H1 (cell line): ENCODE measurements around the gene KLHL29. TPM values are rescaled to one million over a fixed set of nuclear protein-coding genes. Genes with fewer than 3 reads are reported as not detected.

Source experiments
- BACH1 ChIP-seq: IDR thresholded peaks from 2 replicates; pipeline ENCODE4 v1.6.1; 2012; ENCODE audit warnings: low read length, improper control_type of control experiment
- CBX5 ChIP-seq: fragments of 300-800, 300-1000 bp; sonication (generic); IDR thresholded peaks from 2 replicates; pipeline ENCODE4 v1.7.1; 2016; ENCODE audit warnings: antibody characterized with exemption, low read length, low read depth
- JUND ChIP-seq: IDR thresholded peaks from 2 replicates; pipeline ENCODE4 v1.6.1; 2011; ENCODE audit warnings: mild to moderate bottlenecking, improper control_type of control experiment, low read length
- MAFK ChIP-seq: IDR thresholded peaks from 2 replicates; pipeline ENCODE4 v1.6.1; 2012; ENCODE audit warnings: low read depth, mild to moderate bottlenecking, improper control_type of control experiment, low read length
- NRF1 ChIP-seq: IDR thresholded peaks from 2 replicates; pipeline ENCODE4 v1.6.1; 2011; ENCODE audit warnings: mild to moderate bottlenecking, low read depth, low read length, improper control_type of control experiment
- RFX5 ChIP-seq: IDR thresholded peaks from 2 replicates; pipeline ENCODE4 v1.6.1; 2011; ENCODE audit warnings: low read depth, low read length, improper control_type of control experiment, borderline replicate concordance
- RNF2 ChIP-seq: fragments of 200-900, 300-1000 bp; sonication (generic); IDR thresholded peaks from 2 replicates; pipeline ENCODE4 v1.7.1; 2016; ENCODE audit warnings: borderline replicate concordance, low read depth, mild to moderate bottlenecking, antibody characterized with exemption, low read length; ENCODE audit not compliant: poor library complexity, severe bottlenecking; ENCODE audit errors: missing control alignments
- SIRT6 ChIP-seq: IDR thresholded peaks from one replicate; pipeline ENCODE4 v1.7.1; 2012; ENCODE audit warnings: low read length, inconsistent platforms
- SP1 ChIP-seq: IDR thresholded peaks from 2 replicates; pipeline ENCODE4 v1.6.1; 2011; ENCODE audit warnings: low read depth, low read length
- SRF ChIP-seq: IDR thresholded peaks from 2 replicates; pipeline ENCODE4 v1.6.1; 2011; ENCODE audit warnings: mild to moderate bottlenecking, low read depth, low read length, moderate library complexity
- polyA plus RNA-seq, 7 experiments: library from polyadenylated mRNA; depleted of rRNA in 3 of 7; stranded (reverse) in 5 of 7; unstranded in 2 of 7; fragments of >200 nt in 5 of 7; fragments of 200-250 nt in 2 of 7; gene quantifications; 1 replicate in 5 of 7; 2 replicates in 1 of 7; 4 replicates in 1 of 7; pipeline versions ENCODE4 v1.2.1 to v1.2.3, GENCODE V29; 2011 to 2013; ENCODE audit warnings: missing spikeins in 2 of 7, mixed read lengths in 2 of 7
- total RNA-seq: library from RNA; stranded (reverse); fragmentation: NEBNext Ultra II Directional; extraction: Animal tissue kit (Norgen Biotek cat#: 25700); gene quantifications from 2 replicates; pipeline ENCODE4 v1.2.1, GENCODE V29; 2021
- TF ChIP-seq, protein P1 (sequence below): fragments of 300-600 bp; sonication (generic); IDR thresholded peaks from 2 replicates; pipeline ENCODE4 v1.7.1; 2012; ENCODE audit warnings: low read length, moderate library complexity, mild to moderate bottlenecking, inconsistent platforms; ENCODE audit not compliant: insufficient replicate concordance

The KLHL29 gene
- total and polyA plus RNA-seq, 2 of the 8 experiments (the other 6 are each of a cell fraction or from before 2014, with no cell fraction given), result 1.1 to 4.7 TPM

DNA sequence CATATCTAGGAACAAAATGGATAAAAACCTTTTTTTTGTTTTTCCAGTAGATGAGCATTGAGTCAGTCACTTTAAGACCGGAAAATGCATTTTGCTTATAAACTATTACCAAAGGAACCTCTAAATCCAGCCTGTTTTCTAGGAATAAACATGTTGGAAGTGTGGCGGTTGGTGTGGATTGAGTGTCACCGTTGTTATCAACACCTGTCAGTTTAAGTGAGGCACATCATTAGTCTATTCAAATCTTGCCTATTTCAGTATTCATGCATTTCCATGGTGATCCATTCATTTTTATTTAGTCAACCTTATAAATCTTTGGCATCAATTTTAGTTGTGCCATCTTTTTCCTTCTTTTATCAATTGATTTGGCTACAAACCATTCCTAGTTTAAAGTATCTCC is 3.3 kb downstream of the KLHL29 start (continued):
- TF ChIP-seq, protein P1, sequence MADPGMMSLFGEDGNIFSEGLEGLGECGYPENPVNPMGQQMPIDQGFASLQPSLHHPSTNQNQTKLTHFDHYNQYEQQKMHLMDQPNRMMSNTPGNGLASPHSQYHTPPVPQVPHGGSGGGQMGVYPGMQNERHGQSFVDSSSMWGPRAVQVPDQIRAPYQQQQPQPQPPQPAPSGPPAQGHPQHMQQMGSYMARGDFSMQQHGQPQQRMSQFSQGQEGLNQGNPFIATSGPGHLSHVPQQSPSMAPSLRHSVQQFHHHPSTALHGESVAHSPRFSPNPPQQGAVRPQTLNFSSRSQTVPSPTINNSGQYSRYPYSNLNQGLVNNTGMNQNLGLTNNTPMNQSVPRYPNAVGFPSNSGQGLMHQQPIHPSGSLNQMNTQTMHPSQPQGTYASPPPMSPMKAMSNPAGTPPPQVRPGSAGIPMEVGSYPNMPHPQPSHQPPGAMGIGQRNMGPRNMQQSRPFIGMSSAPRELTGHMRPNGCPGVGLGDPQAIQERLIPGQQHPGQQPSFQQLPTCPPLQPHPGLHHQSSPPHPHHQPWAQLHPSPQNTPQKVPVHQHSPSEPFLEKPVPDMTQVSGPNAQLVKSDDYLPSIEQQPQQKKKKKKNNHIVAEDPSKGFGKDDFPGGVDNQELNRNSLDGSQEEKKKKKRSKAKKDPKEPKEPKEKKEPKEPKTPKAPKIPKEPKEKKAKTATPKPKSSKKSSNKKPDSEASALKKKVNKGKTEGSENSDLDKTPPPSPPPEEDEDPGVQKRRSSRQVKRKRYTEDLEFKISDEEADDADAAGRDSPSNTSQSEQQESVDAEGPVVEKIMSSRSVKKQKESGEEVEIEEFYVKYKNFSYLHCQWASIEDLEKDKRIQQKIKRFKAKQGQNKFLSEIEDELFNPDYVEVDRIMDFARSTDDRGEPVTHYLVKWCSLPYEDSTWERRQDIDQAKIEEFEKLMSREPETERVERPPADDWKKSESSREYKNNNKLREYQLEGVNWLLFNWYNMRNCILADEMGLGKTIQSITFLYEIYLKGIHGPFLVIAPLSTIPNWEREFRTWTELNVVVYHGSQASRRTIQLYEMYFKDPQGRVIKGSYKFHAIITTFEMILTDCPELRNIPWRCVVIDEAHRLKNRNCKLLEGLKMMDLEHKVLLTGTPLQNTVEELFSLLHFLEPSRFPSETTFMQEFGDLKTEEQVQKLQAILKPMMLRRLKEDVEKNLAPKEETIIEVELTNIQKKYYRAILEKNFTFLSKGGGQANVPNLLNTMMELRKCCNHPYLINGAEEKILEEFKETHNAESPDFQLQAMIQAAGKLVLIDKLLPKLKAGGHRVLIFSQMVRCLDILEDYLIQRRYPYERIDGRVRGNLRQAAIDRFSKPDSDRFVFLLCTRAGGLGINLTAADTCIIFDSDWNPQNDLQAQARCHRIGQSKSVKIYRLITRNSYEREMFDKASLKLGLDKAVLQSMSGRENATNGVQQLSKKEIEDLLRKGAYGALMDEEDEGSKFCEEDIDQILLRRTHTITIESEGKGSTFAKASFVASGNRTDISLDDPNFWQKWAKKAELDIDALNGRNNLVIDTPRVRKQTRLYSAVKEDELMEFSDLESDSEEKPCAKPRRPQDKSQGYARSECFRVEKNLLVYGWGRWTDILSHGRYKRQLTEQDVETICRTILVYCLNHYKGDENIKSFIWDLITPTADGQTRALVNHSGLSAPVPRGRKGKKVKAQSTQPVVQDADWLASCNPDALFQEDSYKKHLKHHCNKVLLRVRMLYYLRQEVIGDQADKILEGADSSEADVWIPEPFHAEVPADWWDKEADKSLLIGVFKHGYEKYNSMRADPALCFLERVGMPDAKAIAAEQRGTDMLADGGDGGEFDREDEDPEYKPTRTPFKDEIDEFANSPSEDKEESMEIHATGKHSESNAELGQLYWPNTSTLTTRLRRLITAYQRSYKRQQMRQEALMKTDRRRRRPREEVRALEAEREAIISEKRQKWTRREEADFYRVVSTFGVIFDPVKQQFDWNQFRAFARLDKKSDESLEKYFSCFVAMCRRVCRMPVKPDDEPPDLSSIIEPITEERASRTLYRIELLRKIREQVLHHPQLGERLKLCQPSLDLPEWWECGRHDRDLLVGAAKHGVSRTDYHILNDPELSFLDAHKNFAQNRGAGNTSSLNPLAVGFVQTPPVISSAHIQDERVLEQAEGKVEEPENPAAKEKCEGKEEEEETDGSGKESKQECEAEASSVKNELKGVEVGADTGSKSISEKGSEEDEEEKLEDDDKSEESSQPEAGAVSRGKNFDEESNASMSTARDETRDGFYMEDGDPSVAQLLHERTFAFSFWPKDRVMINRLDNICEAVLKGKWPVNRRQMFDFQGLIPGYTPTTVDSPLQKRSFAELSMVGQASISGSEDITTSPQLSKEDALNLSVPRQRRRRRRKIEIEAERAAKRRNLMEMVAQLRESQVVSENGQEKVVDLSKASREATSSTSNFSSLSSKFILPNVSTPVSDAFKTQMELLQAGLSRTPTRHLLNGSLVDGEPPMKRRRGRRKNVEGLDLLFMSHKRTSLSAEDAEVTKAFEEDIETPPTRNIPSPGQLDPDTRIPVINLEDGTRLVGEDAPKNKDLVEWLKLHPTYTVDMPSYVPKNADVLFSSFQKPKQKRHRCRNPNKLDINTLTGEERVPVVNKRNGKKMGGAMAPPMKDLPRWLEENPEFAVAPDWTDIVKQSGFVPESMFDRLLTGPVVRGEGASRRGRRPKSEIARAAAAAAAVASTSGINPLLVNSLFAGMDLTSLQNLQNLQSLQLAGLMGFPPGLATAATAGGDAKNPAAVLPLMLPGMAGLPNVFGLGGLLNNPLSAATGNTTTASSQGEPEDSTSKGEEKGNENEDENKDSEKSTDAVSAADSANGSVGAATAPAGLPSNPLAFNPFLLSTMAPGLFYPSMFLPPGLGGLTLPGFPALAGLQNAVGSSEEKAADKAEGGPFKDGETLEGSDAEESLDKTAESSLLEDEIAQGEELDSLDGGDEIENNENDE, result no peak
- TF ChIP-seq SRF, result no peak
- no peak for TF ChIP-seq NRF1
- no peak for TF ChIP-seq CBX5
- TF ChIP-seq RNF2, result no peak
- no peak for TF ChIP-seq RFX5
- TF ChIP-seq JUND, result no peak
- TF ChIP-seq SP1, result no peak
- TF ChIP-seq SIRT6, result no peak
- TF ChIP-seq MAFK, result no peak
- no peak for TF ChIP-seq BACH1
